ENCODE data around the gene IFT52.

Gene IFT52

GRCh38 chr20:43569282-43569681 lies 21.5 kb upstream of the IFT52 start:
- no peaks in the 10 kb centered on the region for H3K9me3 Mint-ChIP-seq
- H3K4me1 Mint-ChIP-seq = no peaks in the 10 kb centered on the region
- no peaks in the 10 kb centered on the region for H3K36me3 Mint-ChIP-seq (ENCODE audit: low read depth)
- no peak overlapping the region for H3K27ac Mint-ChIP-seq
- peaks cover 3% of the 10 kb centered on the region for H3K27me3 Mint-ChIP-seq (ENCODE audit: low read depth)
- no peak for TF ChIP-seq CTCF (IDR thresholded peaks at IDR 0.05; ENCODE audit: unreplicated experiment in 3 of 3)
- no peak overlapping the region for H3K4me3 Mint-ChIP-seq

GRCh38 chr20:43570496-43570895 lies 20.2 kb upstream of the IFT52 start:
- no peaks in the 10 kb centered on the region for H3K4me1 Mint-ChIP-seq
- no peak for TF ChIP-seq CTCF (IDR thresholded peaks at IDR 0.05; ENCODE audit: unreplicated experiment in 3 of 3)
- no peaks in the 10 kb centered on the region for H3K9me3 Mint-ChIP-seq
- no peaks in the 10 kb centered on the region for H3K36me3 Mint-ChIP-seq (ENCODE audit: low read depth)
- no peak overlapping the region for H3K4me3 Mint-ChIP-seq
- no peak overlapping the region for H3K27ac Mint-ChIP-seq
- peaks cover 3% of the 10 kb centered on the region for H3K27me3 Mint-ChIP-seq (ENCODE audit: low read depth)

- Mint-ChIP-seq H3K36me3 (ENCODE audit: low read depth) (no peaks in the 10 kb centered on the region), H3K4me1 (no peaks in the 10 kb centered on the region), H3K27ac (no peak overlapping the region), H3K4me3 (no peak overlapping the region), H3K27me3 (ENCODE audit: low read depth) (peaks cover 3% of the 10 kb centered on the region), H3K9me3 (no peaks in the 10 kb centered on the region)
- no peak for TF ChIP-seq CTCF (IDR thresholded peaks at IDR 0.05; ENCODE audit: unreplicated experiment in 3 of 3)
Observed at GRCh38 chr20:43571310-43571709, 19.4 kb upstream of the IFT52 start.

- Mint-ChIP-seq H3K36me3 (ENCODE audit: low read depth) (peaks cover under 1% of the 10 kb centered on the region), H3K27ac (no peak overlapping the region), H3K27me3 (ENCODE audit: low read depth) (peaks cover 3% of the 10 kb centered on the region), H3K9me3 (no peaks in the 10 kb centered on the region), H3K4me1 (no peaks in the 10 kb centered on the region), H3K4me3 (no peak overlapping the region)
- TF ChIP-seq CTCF (IDR thresholded peaks at IDR 0.05; ENCODE audit: unreplicated experiment in 3 of 3) = no peak
Observed at GRCh38 chr20:43571771-43572170, 19.0 kb upstream of the IFT52 start.

GRCh38 chr20:43572891-43573290 lies 17.8 kb upstream of the IFT52 start:
- no peaks in the 10 kb centered on the region for H3K9me3 Mint-ChIP-seq
- H3K27me3 Mint-ChIP-seq (ENCODE audit: low read depth) = peaks cover 3% of the 10 kb centered on the region
- no peak overlapping the region for H3K27ac Mint-ChIP-seq
- TF ChIP-seq CTCF (IDR thresholded peaks at IDR 0.05; ENCODE audit: unreplicated experiment in 3 of 3) = no peak
- H3K4me3 Mint-ChIP-seq = no peak overlapping the region
- peaks cover 4% of the 10 kb centered on the region for H3K36me3 Mint-ChIP-seq (ENCODE audit: low read depth)
- H3K4me1 Mint-ChIP-seq = no peaks in the 10 kb centered on the region

- Mint-ChIP-seq H3K27ac (no peak overlapping the region), H3K4me1 (no peaks in the 10 kb centered on the region), H3K36me3 (ENCODE audit: low read depth) (peaks cover 4% of the 10 kb centered on the region), H3K27me3 (ENCODE audit: low read depth) (no peaks in the 10 kb centered on the region), H3K9me3 (no peaks in the 10 kb centered on the region), H3K4me3 (no peak overlapping the region)
- no peak for TF ChIP-seq CTCF (IDR thresholded peaks at IDR 0.05; ENCODE audit: unreplicated experiment in 3 of 3)
Observed at GRCh38 chr20:43576108-43576507, 14.6 kb upstream of the IFT52 start.
